ENCODE results near the gene LRBA. TPM values are rescaled to one million over a fixed set of nuclear protein-coding genes. Genes with fewer than 3 reads are reported as not detected.

The LRBA gene
- polyA plus RNA-seq, 2 of the 4 experiments (the other 2 are of a cell fraction) = 10.7 to 25.1 TPM

DNA sequence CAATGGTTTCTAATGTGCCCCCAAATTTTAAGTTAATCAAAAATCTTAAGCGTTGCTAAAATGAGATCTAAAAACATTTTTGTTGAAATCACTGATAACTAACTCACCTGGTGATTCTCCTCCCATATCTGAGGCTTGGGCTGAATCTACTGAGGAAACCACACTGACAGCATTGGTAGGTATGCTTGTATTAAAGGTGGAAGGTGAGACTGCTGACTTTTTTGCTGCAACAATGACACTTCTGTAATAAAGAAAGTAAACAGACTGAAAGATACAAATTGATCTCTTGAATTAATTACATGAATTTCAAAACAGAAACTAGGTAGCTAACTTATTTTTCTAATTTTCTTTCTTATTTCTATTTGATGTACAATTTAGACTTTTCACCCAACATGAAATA, 198.1 kb downstream of the LRBA start:
- Histone ChIP-seq H3K9me3 (peaks cover 6% of the 10 kb centered on the region; the same call in 1 of the 3 replicates), H3K4me2 (no peak overlapping the region), H3K4me3 (no peak overlapping the region), H3K27ac (no peak overlapping the region), H3K4me1 (no peaks in the 10 kb centered on the region)
- TF ChIP-seq ZNF302 (CRISPR knock-in tag; IDR thresholded peaks at IDR 0.05) = no peak
- TF ChIP-seq FOSL2 (IDR thresholded peaks at IDR 0.05) = no peak
- TF ChIP-seq FOSL2 (CRISPR knock-in tag; IDR thresholded peaks at IDR 0.05) = no peak
- TF ChIP-seq, protein P1, sequence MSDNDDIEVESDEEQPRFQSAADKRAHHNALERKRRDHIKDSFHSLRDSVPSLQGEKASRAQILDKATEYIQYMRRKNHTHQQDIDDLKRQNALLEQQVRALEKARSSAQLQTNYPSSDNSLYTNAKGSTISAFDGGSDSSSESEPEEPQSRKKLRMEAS (IDR thresholded peaks at IDR 0.05) = no peak
- TF ChIP-seq FOSB (CRISPR knock-in tag; IDR thresholded peaks at IDR 0.05) = no peak
- TF ChIP-seq ESRRA (IDR thresholded peaks at IDR 0.05; ENCODE audit: borderline replicate concordance, low read length) = no peak
- TF ChIP-seq, protein P2, sequence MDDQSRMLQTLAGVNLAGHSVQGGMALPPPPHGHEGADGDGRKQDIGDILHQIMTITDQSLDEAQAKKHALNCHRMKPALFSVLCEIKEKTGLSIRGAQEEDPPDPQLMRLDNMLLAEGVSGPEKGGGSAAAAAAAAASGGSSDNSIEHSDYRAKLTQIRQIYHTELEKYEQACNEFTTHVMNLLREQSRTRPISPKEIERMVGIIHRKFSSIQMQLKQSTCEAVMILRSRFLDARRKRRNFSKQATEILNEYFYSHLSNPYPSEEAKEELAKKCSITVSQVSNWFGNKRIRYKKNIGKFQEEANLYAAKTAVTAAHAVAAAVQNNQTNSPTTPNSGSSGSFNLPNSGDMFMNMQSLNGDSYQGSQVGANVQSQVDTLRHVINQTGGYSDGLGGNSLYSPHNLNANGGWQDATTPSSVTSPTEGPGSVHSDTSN (IDR thresholded peaks at IDR 0.05) = no peak
- TF ChIP-seq E2F6 (IDR thresholded peaks at IDR 0.05; ENCODE audit: borderline replicate concordance, low read depth) = no peak
- no peak for TF ChIP-seq TFCP2L1 (CRISPR knock-in tag; IDR thresholded peaks at IDR 0.05)
- no peak for TF ChIP-seq POLR2A (IDR thresholded peaks at IDR 0.05; ENCODE audit: low read length)
- TF ChIP-seq ZC3H11A (IDR thresholded peaks at IDR 0.05) = no peak
- no peak for TF ChIP-seq CTCF (IDR thresholded peaks at IDR 0.05)
- no peak for TF ChIP-seq RCOR1 (IDR thresholded peaks at IDR 0.05; ENCODE audit: low read depth, low read length)
- no peak for TF ChIP-seq NPAS2 (CRISPR knock-in tag; IDR thresholded peaks at IDR 0.05; ENCODE audit: borderline replicate concordance)
- TF ChIP-seq GATA3 (IDR thresholded peaks at IDR 0.05; ENCODE audit: borderline replicate concordance) = no peak
- TF ChIP-seq BHLHE40 (IDR thresholded peaks at IDR 0.05; ENCODE audit: low read depth, low read length) = no peak
- ChIA-PET POLR2A (no interaction called here), CTCF (no interaction called here)
- no peak for DNase-seq (ENCODE audit: low read depth in 1 of 2, low spot score in 1 of 2)
- no peak for FAIRE-seq
- ATAC-seq = no peak
- 90% methylated on average over 1 of the region's 1 CpG for WGBS (ENCODE audit: missing lambda C conversion rate)

DNA sequence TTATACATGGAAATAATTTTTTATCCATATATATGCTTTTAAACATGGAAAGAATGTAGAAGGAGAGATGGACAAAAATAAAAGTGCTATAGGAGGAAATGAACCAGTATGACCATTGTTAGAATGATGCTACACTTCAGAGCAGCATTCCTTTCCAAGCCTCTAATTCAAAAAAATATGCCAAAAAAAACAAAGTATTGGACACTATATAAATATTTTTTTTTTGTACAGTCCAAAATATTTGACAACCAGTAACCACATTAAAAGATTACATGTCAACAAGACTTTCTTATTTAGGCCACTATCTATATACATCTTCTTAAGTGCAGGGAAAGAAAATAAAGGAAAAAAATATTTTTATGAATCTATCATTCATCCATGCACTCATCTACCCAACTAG, 198.6 kb downstream of the LRBA start:
- Histone ChIP-seq H3K4me3 (no peak overlapping the region), H3K27ac (no peak overlapping the region), H3K4me2 (no peak overlapping the region), H3K9me3 (peaks cover 6% of the 10 kb centered on the region; the same call in 1 of the 3 replicates), H3K4me1 (no peaks in the 10 kb centered on the region)
- TF ChIP-seq JUN (IDR thresholded peaks at IDR 0.05) (no peak), ZFP36 (IDR thresholded peaks at IDR 0.05; ENCODE audit: borderline replicate concordance, partially characterized antibody) (no peak), FOXS1 (CRISPR knock-in tag; IDR thresholded peaks at IDR 0.05) (no peak), HMGXB4 (CRISPR knock-in tag; IDR thresholded peaks at IDR 0.05; ENCODE audit: borderline replicate concordance) (no peak), NFE2L2 (conservative IDR thresholded peaks at IDR 0.05; ENCODE audit: low read length) (no peak), JUNB (IDR thresholded peaks at IDR 0.05) (no peak)
- no peak for DNase-seq (ENCODE audit: low read depth in 1 of 2, low spot score in 1 of 2)
- no peak for FAIRE-seq
- ATAC-seq = no peak
- POLR2A ChIA-PET = no interaction called here
- CTCF ChIA-PET = no interaction called here

Measured in A549 (cell line).